ENCODE results near the gene LGALS12. TPM values are rescaled to one million over a fixed set of nuclear protein-coding genes. Genes with fewer than 3 reads are reported as not detected.

Gene LGALS12
- total and polyA plus RNA-seq, 12 donors, result 0.11 to 15.5 (median 0.41) TPM; not detected in 1

GRCh38 chr11:63503492-63503891, 2.4 kb upstream of the LGALS12 start:
- Histone ChIP-seq H3K27ac (peak overlapping the region in 1 of 5 donors; percentile 17), H3K36me3 (replicated peaks in 1 of 2) (no peaks in the 10 kb centered on the region), H3K27me3 (no peaks in the 10 kb centered on the region), H3K4me3 (no peak overlapping the region), H3K9me3 (replicated peaks in 1 of 3) (no peaks in the 10 kb centered on the region), H3K4me1 (replicated peaks in 1 of 2) (peaks cover 0 to 7% of the 10 kb centered on the region in 2 donors)
- TF ChIP-seq CTCF (IDR thresholded peaks at IDR 0.05) (no peak), POLR2A (IDR thresholded peaks at IDR 0.05) (no peak)
- intact Hi-C loops (cut with DNase I), result no loop called here
- 68 to 78% (median 73%) methylated on average over 6 of the region's 6 CpGs for WGBS, 4 donors
- peak in 1 of 7 donors; percentile 35 for DNase-seq

GRCh38 chr11:63504054-63504453, 1.8 kb upstream of the LGALS12 start:
- H3K4me1 ChIP-seq (replicated peaks in 1 of 2), result peaks cover 0 to 7% of the 10 kb centered on the region in 2 donors
- 70 to 94% (median 90%) methylated on average over 1 of the region's 1 CpG for WGBS, 4 donors

GRCh38 chr11:63504933-63505586, 824 bp upstream of the LGALS12 start:
- intact Hi-C loops (cut with DNase I), result no loop called here
- no peaks in the 10 kb centered on the region for H3K27me3 ChIP-seq
- TF ChIP-seq POLR2A (IDR thresholded peaks at IDR 0.05), result no peak
- TF ChIP-seq CTCF (IDR thresholded peaks at IDR 0.05), result no peak
- no peak overlapping the region for H3K4me3 ChIP-seq
- WGBS, 4 donors, result 51 to 62% (median 57%) methylated on average over 4 of the region's 4 CpGs
- no peaks in the 10 kb centered on the region for H3K9me3 ChIP-seq (replicated peaks in 1 of 3)
- no peak overlapping the region for H3K27ac ChIP-seq
- H3K4me1 ChIP-seq (replicated peaks in 1 of 2), result peaks cover 0 to 7% of the 10 kb centered on the region in 2 donors
- DNase-seq, result peak in 6 of 7 donors; percentile 50 to 75 (median 54)
- no peaks in the 10 kb centered on the region for H3K36me3 ChIP-seq (replicated peaks in 1 of 2)

More at GRCh38 chr11:63504054-63504453, 1.8 kb upstream of the LGALS12 start:
- Histone ChIP-seq H3K4me3 (no peak overlapping the region), H3K36me3 (replicated peaks in 1 of 2) (no peaks in the 10 kb centered on the region), H3K9me3 (replicated peaks in 1 of 3) (no peaks in the 10 kb centered on the region), H3K27me3 (no peaks in the 10 kb centered on the region), H3K27ac (peak overlapping the region in 1 of 5 donors; percentile 17)
- TF ChIP-seq POLR2A (IDR thresholded peaks at IDR 0.05) (no peak), CTCF (IDR thresholded peaks at IDR 0.05) (no peak)
- intact Hi-C loops (cut with DNase I), result no loop called here
- no peak for DNase-seq

GRCh38 chr11:63506876-63507275, 992 bp downstream of the LGALS12 start:
- 85 to 100% (median 94%) methylated on average over 1 to 2 of the region's 2 CpGs for WGBS, 4 donors
- H3K4me3 ChIP-seq, result no peak overlapping the region
- intact Hi-C loops (cut with DNase I), result no loop called here

More at GRCh38 chr11:63506876-63507275, 992 bp downstream of the LGALS12 start:
- DNase-seq, result no peak
- peaks cover 0 to 7% of the 10 kb centered on the region in 2 donors for H3K4me1 ChIP-seq (replicated peaks in 1 of 2)
- no peaks in the 10 kb centered on the region for H3K9me3 ChIP-seq (replicated peaks in 1 of 3)
- H3K36me3 ChIP-seq (replicated peaks in 1 of 2), result no peaks in the 10 kb centered on the region
- H3K27me3 ChIP-seq, result no peaks in the 10 kb centered on the region
- no peak for TF ChIP-seq POLR2A (IDR thresholded peaks at IDR 0.05)
- no peak for TF ChIP-seq CTCF (IDR thresholded peaks at IDR 0.05)
- H3K27ac ChIP-seq, result no peak overlapping the region
